ENCODE data around the gene HEPACAM.

HEPACAM gene

GRCh38 chr11:124918950-124919349, 16.9 kb downstream of the HEPACAM start, which contains the start of gene HEPN1:
HEPN1 (plus strand) TSS chr11:124919250.
- H3K9ac ChIP-seq (ENCODE audit: low read length): no peak within 1 kb of the TSS
- peaks cover 28% of the 10 kb centered on the region for H3K27me3 ChIP-seq (ENCODE audit: control insufficient read depth, insufficient read depth, low read length)
- H3K4me1 ChIP-seq (ENCODE audit: control insufficient read depth, insufficient read depth, low read length): no peaks in the 10 kb centered on the region
- H3K9me3 ChIP-seq (ENCODE audit: control insufficient read depth, low read length): no peaks in the 10 kb centered on the region
- H3K4me3 ChIP-seq (ENCODE audit: low read length): no peak within 1 kb of the TSS
- no peaks in the 10 kb centered on the region for H3K36me3 ChIP-seq (ENCODE audit: control insufficient read depth, insufficient read depth, low read length)

DNA sequence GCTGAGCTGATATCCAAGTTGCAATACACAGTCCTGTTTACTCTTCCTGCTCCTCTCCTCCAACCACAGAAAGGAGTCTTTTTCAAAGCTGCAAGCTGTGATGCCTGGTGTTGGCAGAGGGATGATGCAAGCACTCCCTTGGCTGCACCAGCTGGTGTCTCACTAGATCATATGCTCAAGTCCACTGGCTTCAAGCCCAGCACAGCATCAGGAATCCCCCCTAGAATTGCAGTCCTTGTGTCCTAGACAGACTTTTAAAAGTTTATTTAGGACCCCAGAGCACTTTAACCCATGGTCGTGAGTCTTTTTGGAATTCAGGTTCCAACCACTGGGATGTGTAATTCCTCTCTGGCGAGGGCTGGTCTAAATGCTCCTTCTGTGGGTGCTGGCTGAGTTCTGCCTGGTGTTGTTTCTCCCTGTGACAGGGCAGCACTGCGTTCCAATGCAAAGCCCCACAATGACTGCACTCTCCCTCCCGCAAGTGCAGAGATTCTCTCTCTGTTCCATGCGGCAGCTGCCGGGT, 18.7 kb downstream of the HEPACAM start:
- no peak overlapping the region for H3K4me3 ChIP-seq (ENCODE audit: low read length)
- peaks cover 28% of the 10 kb centered on the region for H3K27me3 ChIP-seq (ENCODE audit: control insufficient read depth, insufficient read depth, low read length)
- no peak overlapping the region for H3K9ac ChIP-seq (ENCODE audit: low read length)
- H3K36me3 ChIP-seq (ENCODE audit: control insufficient read depth, insufficient read depth, low read length): no peaks in the 10 kb centered on the region
- no peaks in the 10 kb centered on the region for H3K9me3 ChIP-seq (ENCODE audit: control insufficient read depth, low read length)
- H3K4me1 ChIP-seq (ENCODE audit: control insufficient read depth, insufficient read depth, low read length): no peaks in the 10 kb centered on the region

- H3K36me3 ChIP-seq (ENCODE audit: control insufficient read depth, insufficient read depth, low read length): no peaks in the 10 kb centered on the region
- peaks cover 22% of the 10 kb centered on the region for H3K27me3 ChIP-seq (ENCODE audit: control insufficient read depth, insufficient read depth, low read length)
- H3K4me1 ChIP-seq (ENCODE audit: control insufficient read depth, insufficient read depth, low read length): no peaks in the 10 kb centered on the region
- H3K9ac ChIP-seq (ENCODE audit: low read length): no peak overlapping the region
- no peaks in the 10 kb centered on the region for H3K9me3 ChIP-seq (ENCODE audit: control insufficient read depth, low read length)
- no peak overlapping the region for H3K4me3 ChIP-seq (ENCODE audit: low read length)
Observed at GRCh38 chr11:124916370-124916710, 19.5 kb downstream of the HEPACAM start.

GRCh38 chr11:124915541-124916369, 20.1 kb downstream of the HEPACAM start:
- no peaks in the 10 kb centered on the region for H3K4me1 ChIP-seq (ENCODE audit: control insufficient read depth, insufficient read depth, low read length)
- H3K9me3 ChIP-seq (ENCODE audit: control insufficient read depth, low read length): no peaks in the 10 kb centered on the region
- peaks cover 21% of the 10 kb centered on the region for H3K27me3 ChIP-seq (ENCODE audit: control insufficient read depth, insufficient read depth, low read length)
- no peak overlapping the region for H3K4me3 ChIP-seq (ENCODE audit: low read length)
- H3K36me3 ChIP-seq (ENCODE audit: control insufficient read depth, insufficient read depth, low read length): no peaks in the 10 kb centered on the region
- H3K9ac ChIP-seq (ENCODE audit: low read length): no peak overlapping the region

- H3K9ac ChIP-seq (ENCODE audit: low read length): no peak overlapping the region
- H3K4me1 ChIP-seq (ENCODE audit: control insufficient read depth, insufficient read depth, low read length): no peaks in the 10 kb centered on the region
- no peaks in the 10 kb centered on the region for H3K9me3 ChIP-seq (ENCODE audit: control insufficient read depth, low read length)
- H3K36me3 ChIP-seq (ENCODE audit: control insufficient read depth, insufficient read depth, low read length): no peaks in the 10 kb centered on the region
- H3K27me3 ChIP-seq (ENCODE audit: control insufficient read depth, insufficient read depth, low read length): no peaks in the 10 kb centered on the region
- H3K4me3 ChIP-seq (ENCODE audit: low read length): no peak overlapping the region
Observed at GRCh38 chr11:124902616-124903015, 33.2 kb downstream of the HEPACAM start.

DNA sequence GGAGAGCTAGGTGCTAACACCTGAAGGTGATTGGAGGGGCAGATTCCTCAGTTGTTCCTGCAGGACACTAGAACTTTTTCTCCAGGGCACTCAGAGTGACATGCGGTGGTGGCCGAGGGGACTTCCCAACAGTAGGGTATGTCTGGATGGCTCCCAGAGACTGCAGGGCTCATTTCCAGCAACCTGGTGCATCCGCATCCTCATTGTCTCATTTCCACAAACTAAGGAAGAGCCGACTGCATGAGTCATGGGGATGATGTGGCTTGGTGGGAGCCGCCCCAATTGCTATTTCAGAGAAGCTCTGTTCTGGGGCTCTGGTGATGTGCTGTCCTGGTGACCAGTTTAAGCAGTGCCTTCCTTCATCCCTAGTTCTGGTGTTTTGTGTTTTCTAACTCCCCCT, 35.4 kb downstream of the HEPACAM start:
- Histone ChIP-seq H3K9ac (ENCODE audit: low read length) (no peak overlapping the region), H3K9me3 (ENCODE audit: control insufficient read depth, low read length) (no peaks in the 10 kb centered on the region), H3K27me3 (ENCODE audit: control insufficient read depth, insufficient read depth, low read length) (no peaks in the 10 kb centered on the region), H3K4me3 (ENCODE audit: low read length) (no peak overlapping the region), H3K36me3 (ENCODE audit: control insufficient read depth, insufficient read depth, low read length) (no peaks in the 10 kb centered on the region), H3K4me1 (ENCODE audit: control insufficient read depth, insufficient read depth, low read length) (no peaks in the 10 kb centered on the region)

- Histone ChIP-seq H3K4me3 (ENCODE audit: low read length) (no peak overlapping the region), H3K36me3 (ENCODE audit: control insufficient read depth, insufficient read depth, low read length) (no peaks in the 10 kb centered on the region), H3K27me3 (ENCODE audit: control insufficient read depth, insufficient read depth, low read length) (no peaks in the 10 kb centered on the region), H3K9ac (ENCODE audit: low read length) (no peak overlapping the region), H3K4me1 (ENCODE audit: control insufficient read depth, insufficient read depth, low read length) (no peaks in the 10 kb centered on the region), H3K9me3 (ENCODE audit: control insufficient read depth, low read length) (no peaks in the 10 kb centered on the region)
Observed at GRCh38 chr11:124899383-124900145, 36.3 kb downstream of the HEPACAM start.

GRCh38 chr11:124898711-124899110, 37.1 kb downstream of the HEPACAM start:
- H3K9ac ChIP-seq (ENCODE audit: low read length): no peak overlapping the region
- no peaks in the 10 kb centered on the region for H3K27me3 ChIP-seq (ENCODE audit: control insufficient read depth, insufficient read depth, low read length)
- H3K9me3 ChIP-seq (ENCODE audit: control insufficient read depth, low read length): no peaks in the 10 kb centered on the region
- H3K36me3 ChIP-seq (ENCODE audit: control insufficient read depth, insufficient read depth, low read length): no peaks in the 10 kb centered on the region
- no peaks in the 10 kb centered on the region for H3K4me1 ChIP-seq (ENCODE audit: control insufficient read depth, insufficient read depth, low read length)
- H3K4me3 ChIP-seq (ENCODE audit: low read length): no peak overlapping the region

DNA sequence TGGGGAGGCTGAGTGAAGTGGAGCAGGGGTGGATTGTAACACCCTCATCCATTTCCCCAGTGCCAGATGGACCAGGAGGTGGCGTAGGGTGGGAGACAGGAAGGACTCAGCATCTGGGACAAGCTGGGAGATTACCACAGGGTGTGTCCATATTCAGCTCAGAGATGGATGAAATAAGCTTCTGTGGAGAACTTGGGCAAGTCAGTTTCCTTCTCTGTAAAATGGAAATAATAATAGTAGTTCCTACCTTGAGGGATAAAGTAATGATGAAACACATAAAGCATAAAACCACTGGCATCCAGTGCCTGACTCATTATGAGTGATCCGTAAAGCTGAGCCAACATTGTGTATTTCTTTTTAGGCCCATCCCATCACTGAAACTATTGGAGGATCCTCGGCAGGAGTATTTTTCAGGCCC, 37.6 kb downstream of the HEPACAM start:
- H3K4me1 ChIP-seq (ENCODE audit: control insufficient read depth, insufficient read depth, low read length): no peaks in the 10 kb centered on the region
- H3K4me3 ChIP-seq (ENCODE audit: low read length): no peak overlapping the region
- H3K9ac ChIP-seq (ENCODE audit: low read length): no peak overlapping the region

DNA sequence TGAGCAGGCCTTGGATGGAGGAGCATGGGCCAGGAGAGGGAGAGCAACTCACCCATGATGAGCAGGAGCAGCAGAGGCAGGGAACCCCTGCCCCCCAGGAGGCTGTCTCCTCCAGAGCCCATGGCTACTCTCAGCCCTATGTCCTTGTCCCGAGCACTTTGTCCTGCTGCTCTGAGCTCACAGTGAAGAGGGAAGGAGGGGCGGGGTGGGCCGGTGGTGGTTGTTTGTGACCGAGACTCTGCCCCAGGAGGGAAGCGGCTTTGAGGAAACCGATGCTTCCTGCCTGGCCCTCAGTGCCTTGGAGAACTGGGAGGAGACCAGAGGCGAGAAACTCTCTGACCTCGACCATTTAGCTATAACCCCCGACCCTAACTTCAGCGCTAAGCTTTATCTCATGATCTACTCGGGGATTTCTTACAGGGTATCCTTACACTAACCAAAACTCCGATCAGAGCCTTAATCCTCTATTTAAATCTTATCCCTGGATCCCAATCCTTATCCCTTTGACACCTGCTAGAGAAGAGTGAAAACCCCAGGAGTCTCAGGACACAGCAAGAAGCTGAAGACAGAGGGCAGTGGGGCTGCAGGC, 38.1 kb downstream of the HEPACAM start, which contains the start of gene ROBO4:
Gene ROBO4 (minus strand): TSS at position 192 of the 589 bp plus-strand sequence. CDS start 70 bp downstream, at position 122.
- Histone ChIP-seq H3K9me3 (ENCODE audit: control insufficient read depth, low read length) (no peaks in the 10 kb centered on the region), H3K4me3 (ENCODE audit: low read length) (no peak within 1 kb of the TSS), H3K36me3 (ENCODE audit: control insufficient read depth, insufficient read depth, low read length) (no peaks in the 10 kb centered on the region), H3K27me3 (ENCODE audit: control insufficient read depth, insufficient read depth, low read length) (no peaks in the 10 kb centered on the region), H3K9ac (ENCODE audit: low read length) (no peak within 1 kb of the TSS), H3K4me1 (ENCODE audit: control insufficient read depth, insufficient read depth, low read length) (no peaks in the 10 kb centered on the region)

More for the DNA sequence above, 37.6 kb downstream of the HEPACAM start:
- Histone ChIP-seq H3K36me3 (ENCODE audit: control insufficient read depth, insufficient read depth, low read length) (no peaks in the 10 kb centered on the region), H3K27me3 (ENCODE audit: control insufficient read depth, insufficient read depth, low read length) (no peaks in the 10 kb centered on the region), H3K9me3 (ENCODE audit: control insufficient read depth, low read length) (no peaks in the 10 kb centered on the region)

DNA sequence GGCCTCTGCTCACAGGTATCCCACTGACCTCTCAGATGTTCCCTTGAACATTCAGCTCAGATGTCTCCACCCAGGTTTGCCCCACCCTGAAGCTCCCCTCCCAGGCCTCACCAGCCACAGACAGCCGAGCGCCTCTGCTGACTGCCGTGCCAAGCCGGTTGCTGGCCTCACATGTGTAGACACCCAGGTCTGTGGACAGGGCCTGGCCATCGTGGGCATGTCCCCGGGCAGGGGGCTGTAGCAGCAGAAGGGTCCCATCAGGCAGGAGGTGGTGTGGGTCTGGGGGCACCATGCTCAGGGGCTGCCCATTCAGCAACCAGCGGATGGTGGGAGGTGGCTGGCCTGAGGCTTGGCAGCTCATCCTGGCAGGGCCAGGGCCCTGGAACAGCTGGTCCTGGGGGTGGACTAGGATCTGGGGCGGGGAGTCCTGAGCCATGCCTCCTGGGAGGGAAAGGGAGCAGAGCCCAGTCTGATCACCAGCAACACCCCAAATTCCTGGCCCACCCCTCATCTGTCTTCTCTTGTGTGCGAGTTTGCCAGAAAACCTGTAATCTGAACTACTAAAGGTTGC, 38.9 kb downstream of the HEPACAM start:
- no peaks in the 10 kb centered on the region for H3K4me1 ChIP-seq (ENCODE audit: control insufficient read depth, insufficient read depth, low read length)
- no peak overlapping the region for H3K9ac ChIP-seq (ENCODE audit: low read length)
- no peaks in the 10 kb centered on the region for H3K9me3 ChIP-seq (ENCODE audit: control insufficient read depth, low read length)
- H3K4me3 ChIP-seq (ENCODE audit: low read length): no peak overlapping the region
- H3K27me3 ChIP-seq (ENCODE audit: control insufficient read depth, insufficient read depth, low read length): no peaks in the 10 kb centered on the region
- H3K36me3 ChIP-seq (ENCODE audit: control insufficient read depth, insufficient read depth, low read length): no peaks in the 10 kb centered on the region
